ENCODE results near the gene ST6GAL1. TPM values are rescaled to one million over a fixed set of nuclear protein-coding genes. Genes with fewer than 3 reads are reported as not detected.

Gene ST6GAL1
- total RNA-seq, 1 donor from 2014 or later, result 5.5 TPM

GRCh38 chr3:187068787-187069186 lies 138.5 kb downstream of the ST6GAL1 start:
- FAIRE-seq, result no peak
- TF ChIP-seq CTCF (IDR thresholded peaks at IDR 0.05; ENCODE audit: insufficient read depth, low read length, severe bottlenecking), result no peak
- no peak overlapping the region for H3K4me3 ChIP-seq (ENCODE audit: low read depth, low read length)

GRCh38 chr3:187069857-187070516 lies 139.7 kb downstream of the ST6GAL1 start:
- peaks cover 6% of the 10 kb centered on the region for H3K36me3 ChIP-seq (ENCODE audit: control insufficient read depth, insufficient read depth, low read length)
- H3K4me3 ChIP-seq (ENCODE audit: low read depth, low read length), result no peak overlapping the region
- no peak for FAIRE-seq
- no peak for TF ChIP-seq CTCF (IDR thresholded peaks at IDR 0.05; ENCODE audit: insufficient read depth, low read length, severe bottlenecking)
- no peak for DNase-seq (ENCODE audit: low read depth)
- H3K27me3 ChIP-seq (ENCODE audit: control insufficient read depth, insufficient read depth, low read length), result no peaks in the 10 kb centered on the region

More at GRCh38 chr3:187068787-187069186, 138.5 kb downstream of the ST6GAL1 start:
- no peaks in the 10 kb centered on the region for H3K27me3 ChIP-seq (ENCODE audit: control insufficient read depth, insufficient read depth, low read length)
- peaks cover 3% of the 10 kb centered on the region for H3K36me3 ChIP-seq (ENCODE audit: control insufficient read depth, insufficient read depth, low read length)
- DNase-seq (ENCODE audit: low read depth), result no peak

- Histone ChIP-seq H3K27me3 (ENCODE audit: control insufficient read depth, insufficient read depth, low read length) (no peaks in the 10 kb centered on the region), H3K36me3 (ENCODE audit: control insufficient read depth, insufficient read depth, low read length) (peaks cover 10% of the 10 kb centered on the region), H3K4me3 (ENCODE audit: low read depth, low read length) (no peak overlapping the region)
- no peak for DNase-seq (ENCODE audit: low read depth)
- no peak for FAIRE-seq
- TF ChIP-seq CTCF (IDR thresholded peaks at IDR 0.05; ENCODE audit: insufficient read depth, low read length, severe bottlenecking), result no peak
These were observed 141.8 kb downstream of the ST6GAL1 start for GRCh38 chr3:187072102-187072501.

DNA sequence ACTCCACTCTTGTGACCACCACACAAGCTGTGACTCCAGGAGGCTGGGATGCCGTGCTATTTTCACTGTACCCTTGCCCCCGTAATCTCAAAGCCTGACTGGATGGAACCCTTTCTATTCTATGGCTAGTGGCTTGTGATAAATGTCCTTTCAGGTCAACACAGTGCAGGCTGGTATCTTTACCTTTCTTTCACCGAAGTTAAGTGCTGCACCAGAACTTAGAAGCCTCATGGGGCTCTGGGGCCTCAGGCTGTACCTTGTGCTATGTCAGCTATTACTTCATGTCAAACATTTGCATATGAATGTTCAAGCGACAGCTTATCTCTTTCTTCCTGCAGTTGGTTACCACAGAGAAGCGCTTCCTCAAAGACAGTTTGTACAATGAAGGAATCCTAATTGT lies 142.2 kb downstream of the ST6GAL1 start:
- no peak for DNase-seq (ENCODE audit: low read depth)
- Histone ChIP-seq H3K4me3 (ENCODE audit: low read depth, low read length) (no peak overlapping the region), H3K36me3 (ENCODE audit: control insufficient read depth, insufficient read depth, low read length) (peaks cover 10% of the 10 kb centered on the region), H3K27me3 (ENCODE audit: control insufficient read depth, insufficient read depth, low read length) (no peaks in the 10 kb centered on the region)
- TF ChIP-seq CTCF (IDR thresholded peaks at IDR 0.05; ENCODE audit: insufficient read depth, low read length, severe bottlenecking), result no peak
- no peak for FAIRE-seq

DNA sequence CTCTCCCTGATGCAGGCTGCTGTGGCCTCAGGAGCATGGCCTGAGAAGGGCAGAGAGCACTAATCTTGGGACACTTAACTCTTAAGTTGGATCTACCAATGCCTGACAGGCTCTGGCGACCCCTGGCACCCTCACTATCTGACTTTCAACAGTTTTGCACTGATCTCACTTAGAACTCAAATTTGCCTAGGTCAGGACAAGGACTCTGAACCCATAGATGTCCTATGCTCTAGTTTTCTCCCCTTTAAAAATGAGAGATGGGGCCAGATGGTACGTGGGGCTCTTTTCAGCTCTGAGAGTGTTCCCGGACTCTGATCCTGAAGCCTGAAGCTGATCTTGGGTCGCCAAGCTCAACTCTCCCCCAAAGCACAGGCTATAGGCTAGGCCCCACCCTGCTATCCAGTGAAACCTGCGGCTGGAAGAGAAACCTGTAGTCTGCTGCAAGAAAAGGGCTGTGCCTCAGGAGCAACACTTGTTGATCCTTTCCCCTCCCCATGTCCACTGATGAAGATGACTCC lies 143.3 kb downstream of the ST6GAL1 start:
- Histone ChIP-seq H3K4me3 (ENCODE audit: low read depth, low read length) (no peak overlapping the region), H3K36me3 (ENCODE audit: control insufficient read depth, insufficient read depth, low read length) (peaks cover 10% of the 10 kb centered on the region), H3K27me3 (ENCODE audit: control insufficient read depth, insufficient read depth, low read length) (no peaks in the 10 kb centered on the region)
- no peak for FAIRE-seq
- TF ChIP-seq CTCF (IDR thresholded peaks at IDR 0.05; ENCODE audit: insufficient read depth, low read length, severe bottlenecking), result no peak
- DNase-seq (ENCODE audit: low read depth), result no peak

DNA sequence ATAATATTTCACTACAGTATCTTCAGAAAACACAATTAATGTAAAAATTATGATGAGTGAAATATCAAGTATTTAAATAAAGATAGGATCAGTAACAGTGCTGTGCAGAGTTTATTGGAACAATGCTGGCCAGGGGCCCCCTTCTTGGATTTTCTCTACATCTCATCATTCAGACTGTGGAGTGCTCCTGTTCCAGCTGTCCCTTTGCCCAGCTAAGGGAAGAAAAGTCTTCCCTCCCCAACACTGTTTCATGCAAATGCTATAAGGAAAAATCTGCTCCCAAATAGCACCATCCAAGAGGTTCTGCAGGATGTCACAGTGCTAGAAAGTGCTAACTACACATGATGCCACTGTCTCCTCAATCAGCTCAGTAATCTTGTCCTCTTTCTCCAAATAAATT lies 144.5 kb downstream of the ST6GAL1 start:
- Histone ChIP-seq H3K36me3 (ENCODE audit: control insufficient read depth, insufficient read depth, low read length) (peaks cover 9% of the 10 kb centered on the region), H3K27me3 (ENCODE audit: control insufficient read depth, insufficient read depth, low read length) (no peaks in the 10 kb centered on the region), H3K4me3 (ENCODE audit: low read depth, low read length) (no peak overlapping the region)
- no peak for TF ChIP-seq CTCF (IDR thresholded peaks at IDR 0.05; ENCODE audit: insufficient read depth, low read length, severe bottlenecking)
- DNase-seq (ENCODE audit: low read depth), result no peak
- FAIRE-seq, result no peak

All from bronchial epithelial cell (primary cell).